GM03348 (cell line): ENCODE data around the gene CANT1.
"Not testable (repeated sequence)": the region's sequence is repeated elsewhere in the genome, so short reads cannot be mapped to it uniquely, and the experiment has no call there.

Experiments used
- DNase-seq: peaks from one replicate; pipeline ENCODE4 v3.0.0; 2012; ENCODE audit warnings: low spot score

The CANT1 gene

DNA sequence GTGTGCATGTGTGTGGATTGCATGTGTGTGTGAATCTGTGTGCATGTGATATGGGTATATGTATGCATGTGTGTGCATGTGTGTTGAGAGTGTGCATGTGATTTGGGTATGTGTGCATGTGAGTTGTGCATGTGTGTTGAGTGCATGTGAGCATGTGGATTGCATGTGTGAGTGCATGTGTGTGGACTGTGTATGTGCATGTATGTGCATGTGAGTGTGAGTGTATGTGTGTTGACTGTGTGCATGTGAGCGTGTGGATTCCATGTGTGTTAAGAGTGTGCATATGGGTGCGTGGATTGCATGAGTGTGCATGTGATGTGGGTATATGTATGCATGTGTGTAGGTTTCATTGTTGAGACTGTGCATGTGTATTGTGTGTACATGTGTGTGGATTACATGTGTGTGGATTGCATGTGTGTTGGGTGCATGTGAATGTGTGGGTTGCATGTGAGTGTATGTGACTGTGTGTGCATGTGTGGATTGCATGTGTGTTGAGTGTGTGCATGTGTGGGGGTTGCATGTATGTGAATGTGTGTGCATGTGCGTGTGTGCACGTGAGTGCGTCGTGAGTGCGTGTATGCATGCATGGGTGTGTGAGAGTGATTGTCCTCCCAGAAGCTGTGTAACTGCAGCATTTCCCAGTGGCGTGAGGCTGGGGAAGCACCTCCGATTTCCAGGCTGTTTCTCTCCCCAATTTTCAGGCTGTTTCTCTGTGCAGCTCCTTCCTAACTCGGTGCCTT is 33.8 kb upstream of the CANT1 start:
- DNase-seq = no peak

DNA sequence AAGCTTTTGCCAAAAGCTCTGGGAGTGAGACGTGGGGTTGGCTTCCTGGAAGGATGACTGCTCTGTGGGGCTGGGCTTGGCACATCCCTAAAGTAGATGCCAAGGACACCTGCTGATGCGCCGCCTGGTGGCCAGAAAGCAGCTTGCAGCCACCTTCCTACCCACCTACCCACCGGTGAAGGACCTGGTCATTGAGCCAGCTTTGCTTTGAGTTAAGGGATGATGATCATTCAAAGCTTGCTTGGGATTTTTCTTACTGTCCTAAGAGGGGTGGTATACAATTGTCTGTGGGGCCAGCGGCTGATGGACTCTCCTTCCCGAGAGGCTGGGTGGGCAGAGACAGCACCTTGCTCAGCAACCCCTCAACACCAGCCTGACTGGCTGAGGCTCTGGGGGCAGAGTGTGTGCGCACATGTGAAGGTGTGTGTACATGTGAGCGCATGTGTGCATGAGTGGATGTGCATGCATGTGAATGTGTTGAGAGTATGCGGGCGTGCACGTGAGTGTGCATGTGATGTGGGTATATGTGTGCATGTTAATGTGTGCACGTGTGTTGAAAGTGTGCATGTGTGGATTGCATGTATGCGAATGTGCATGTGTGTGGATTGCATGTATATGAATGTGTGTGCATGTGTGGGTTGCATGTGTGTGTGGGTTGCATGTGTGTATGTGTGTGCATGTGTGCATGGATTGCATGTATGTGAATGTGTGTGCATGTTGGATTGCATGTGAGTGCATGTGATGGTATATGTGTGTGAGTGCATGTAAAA is 33.0 kb upstream of the CANT1 start:
- peak; percentile 79 for DNase-seq

DNA sequence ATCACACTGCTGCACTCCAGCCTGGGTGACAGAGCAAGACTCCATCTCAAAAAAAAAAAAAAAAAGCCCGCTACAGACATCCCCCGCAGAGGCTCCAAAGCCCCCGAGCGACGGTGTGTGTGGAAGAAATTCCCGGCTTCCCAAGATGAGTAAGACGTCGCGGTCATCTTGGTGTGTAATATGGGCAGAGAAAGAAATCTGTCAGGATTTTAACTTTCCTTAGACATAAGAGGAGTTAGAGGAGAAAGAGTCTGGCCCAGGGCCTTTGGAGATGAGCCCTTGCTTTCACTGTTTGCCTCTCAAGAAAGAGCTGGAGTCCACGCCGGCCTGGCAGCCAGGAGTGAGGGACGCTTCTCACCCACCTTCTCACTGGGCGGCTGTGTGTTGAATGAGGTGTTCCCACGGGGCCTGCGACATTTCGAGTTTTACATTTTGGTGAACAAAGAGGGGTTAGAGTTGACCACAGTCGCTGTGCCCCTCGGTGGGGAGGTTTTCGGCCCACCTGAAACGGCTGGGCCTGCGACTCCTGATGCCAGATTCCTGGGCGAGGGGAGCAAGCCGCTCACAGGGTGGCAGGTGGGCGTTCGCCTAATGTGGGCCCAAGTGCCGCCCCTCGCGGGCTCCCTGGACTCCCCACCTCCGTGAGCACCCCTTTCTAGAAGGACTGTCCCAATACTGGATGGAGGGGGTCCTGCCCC is 32.3 kb upstream of the CANT1 start:
- no peak for DNase-seq

DNA sequence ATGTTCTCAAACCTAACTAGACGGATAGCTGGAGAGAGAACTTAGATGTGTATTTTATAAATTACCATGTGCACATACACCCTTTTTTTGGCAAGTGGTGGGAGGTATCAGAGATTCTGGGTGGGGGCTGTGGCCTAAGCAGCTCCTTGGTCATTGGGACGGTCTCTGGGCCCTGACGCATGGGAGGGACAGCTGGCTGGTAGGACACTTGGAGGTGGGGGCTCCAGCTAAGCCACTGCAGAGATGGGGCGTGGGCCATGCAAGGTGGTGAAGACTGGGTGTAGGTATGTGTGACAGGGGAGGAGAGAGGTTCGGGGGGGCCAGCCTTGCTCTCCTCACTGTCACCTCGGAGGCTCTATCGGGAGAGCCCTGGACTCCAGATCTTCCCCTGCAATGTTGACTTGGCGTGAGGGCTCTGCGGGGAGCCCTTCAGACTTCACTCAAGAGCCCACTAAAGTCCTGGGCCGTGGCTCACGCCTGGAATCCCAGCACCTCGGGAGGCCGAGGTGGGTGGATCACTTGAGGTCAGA is 31.5 kb upstream of the CANT1 start:
- DNase-seq = no peak

DNA sequence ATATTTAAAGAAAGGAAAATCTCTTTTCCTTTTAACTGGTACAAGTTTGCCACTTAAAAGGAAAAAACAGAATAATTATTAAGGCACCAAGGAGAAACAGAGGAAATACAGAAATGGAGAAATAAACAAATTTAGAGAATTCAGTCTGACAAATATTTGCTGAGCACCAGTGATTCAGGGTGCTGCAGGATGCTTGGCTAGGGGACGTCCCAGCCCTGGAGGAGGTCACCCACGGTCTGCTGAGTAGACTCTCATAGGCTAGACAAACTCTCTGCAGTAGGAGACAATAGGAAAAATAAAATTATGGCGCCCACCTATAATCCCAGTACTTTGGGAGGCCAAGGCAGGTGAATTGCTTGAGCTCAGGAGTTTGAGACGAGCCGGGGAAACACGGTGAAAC is 30.3 kb upstream of the CANT1 start:
- DNase-seq = no peak

DNA sequence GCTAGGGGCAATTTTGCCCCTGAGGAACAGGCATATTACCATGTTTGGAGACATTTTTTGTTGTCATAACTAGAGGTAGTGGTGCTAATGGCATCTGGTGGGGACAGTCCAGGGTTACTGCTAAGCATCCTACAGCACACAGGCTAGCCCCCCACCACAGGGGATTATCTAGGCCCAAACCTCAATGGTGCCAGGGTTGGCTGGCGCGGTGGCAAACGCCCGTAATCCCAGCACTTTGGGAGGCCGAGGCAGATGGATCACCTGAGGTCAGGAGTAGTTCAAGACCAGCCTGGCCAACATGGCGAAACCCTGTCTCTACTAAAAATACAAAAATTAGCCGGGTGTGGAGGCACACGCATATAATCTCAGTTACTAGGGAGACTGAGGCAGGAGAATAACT is 29.6 kb upstream of the CANT1 start:
- no peak for DNase-seq

DNA sequence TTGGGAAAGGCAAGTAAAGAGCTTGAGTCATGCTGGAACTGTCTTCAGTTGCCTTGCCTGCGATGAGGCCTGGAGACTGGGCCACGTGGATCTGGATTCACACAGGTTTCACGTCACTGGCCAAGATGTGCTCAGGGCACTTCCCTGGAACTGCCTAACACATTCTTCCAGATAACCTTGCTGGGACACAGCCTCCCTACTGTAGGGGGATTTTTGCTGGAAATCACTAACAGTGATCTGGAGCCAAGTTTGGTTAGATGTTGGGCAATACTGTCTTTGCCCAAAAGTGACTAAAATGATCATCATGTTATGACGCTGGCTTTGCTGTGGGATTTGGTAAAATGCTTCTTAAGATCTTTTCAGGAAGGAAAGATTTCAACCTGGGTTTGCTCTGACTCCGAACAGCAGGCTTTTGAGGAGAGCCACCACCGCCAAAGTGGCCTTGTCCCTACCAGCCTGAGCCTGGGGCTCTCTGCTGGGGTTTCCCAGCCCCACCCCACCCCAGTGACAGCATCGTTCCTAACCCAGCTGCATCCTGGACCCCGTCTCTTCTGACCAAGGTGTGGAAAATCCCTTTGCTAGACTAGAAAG is 29.1 kb upstream of the CANT1 start:
- peak; percentile 89 for DNase-seq

DNA sequence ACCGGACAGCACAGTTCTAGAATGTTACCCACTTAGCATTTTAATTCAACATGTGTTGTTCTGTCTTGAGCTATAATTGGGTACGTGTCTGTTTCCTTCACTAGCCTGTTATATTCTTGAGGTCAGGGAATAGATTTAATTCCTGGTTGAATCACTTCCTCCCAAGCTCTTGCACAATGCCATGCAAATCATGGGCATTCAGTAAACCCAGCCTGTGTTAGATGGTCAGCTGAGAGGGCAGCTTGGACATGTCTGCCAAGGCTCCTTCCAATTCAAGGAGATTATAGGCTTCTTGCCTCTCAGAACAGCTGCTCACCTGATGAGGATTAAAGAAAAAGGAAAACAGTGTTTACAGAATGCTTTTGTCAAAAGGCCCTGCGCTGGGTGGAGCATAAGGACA is 27.0 kb upstream of the CANT1 start:
- peak; percentile 88 for DNase-seq

DNA sequence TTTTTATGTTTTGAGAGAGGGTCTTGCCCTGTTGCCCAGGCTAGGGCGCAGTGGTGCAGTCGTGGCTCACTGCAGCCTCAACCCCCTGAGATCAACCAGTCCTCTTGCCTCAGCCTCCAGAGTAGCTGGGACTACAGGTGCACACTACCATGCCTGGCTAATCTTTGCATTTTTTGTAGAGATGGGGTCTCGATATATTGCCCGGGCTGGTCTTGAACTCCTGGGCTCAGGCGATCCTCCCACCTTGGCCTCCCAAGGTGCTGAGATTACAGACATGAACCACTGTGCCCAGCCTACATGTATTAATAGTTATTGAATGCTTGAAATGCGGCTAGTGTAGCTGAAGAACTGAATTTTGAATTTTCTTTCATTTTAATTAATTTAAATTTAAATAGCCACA is 26.6 kb upstream of the CANT1 start:
- DNase-seq = no peak

DNA sequence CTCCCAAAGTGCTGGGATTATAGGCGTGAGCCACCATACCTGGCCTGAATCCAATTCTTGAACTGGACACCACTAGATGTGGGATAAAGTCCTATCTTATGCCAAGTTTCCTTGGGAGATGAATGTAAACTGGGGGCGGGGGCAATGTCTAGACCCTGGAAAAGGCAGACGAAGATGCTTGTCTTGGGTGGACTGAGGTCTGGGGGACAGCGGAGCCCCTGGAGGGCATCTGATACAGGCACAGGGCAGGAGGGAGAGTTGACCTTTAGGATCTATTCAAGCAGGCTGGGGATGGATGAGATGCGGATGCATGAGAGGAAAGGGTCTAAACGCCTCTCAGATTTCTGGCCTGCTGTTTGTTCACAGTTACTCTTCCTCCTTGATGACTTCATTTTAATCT is 26.1 kb upstream of the CANT1 start:
- no peak for DNase-seq

DNA sequence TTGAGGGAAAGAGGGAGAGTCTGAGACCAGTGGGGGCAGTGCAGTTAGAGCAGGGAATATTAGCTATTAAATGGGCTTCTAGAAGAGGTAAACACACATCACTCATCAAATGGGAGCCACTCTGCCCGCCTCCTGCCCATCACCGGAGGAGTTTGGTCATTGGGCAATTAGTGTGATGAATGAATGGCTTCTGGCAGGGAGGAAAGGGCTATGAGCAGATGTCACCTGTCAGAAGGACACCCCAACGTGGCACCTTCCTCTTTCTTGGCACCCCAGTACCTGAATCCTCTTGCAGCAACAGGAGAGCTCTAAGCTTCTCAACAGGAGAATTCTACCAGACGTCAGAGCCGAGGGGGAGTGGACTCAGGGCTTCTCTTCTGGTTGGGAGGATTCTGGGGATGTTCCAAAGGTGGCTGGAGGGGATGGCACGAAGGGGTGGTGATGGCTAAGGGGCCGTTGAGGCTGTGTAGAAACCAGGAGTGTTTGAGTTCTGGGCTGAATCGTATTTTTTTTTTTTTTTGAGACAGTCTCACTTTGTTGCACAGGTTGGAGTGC is 25.4 kb upstream of the CANT1 start:
- DNase-seq = no peak

DNA sequence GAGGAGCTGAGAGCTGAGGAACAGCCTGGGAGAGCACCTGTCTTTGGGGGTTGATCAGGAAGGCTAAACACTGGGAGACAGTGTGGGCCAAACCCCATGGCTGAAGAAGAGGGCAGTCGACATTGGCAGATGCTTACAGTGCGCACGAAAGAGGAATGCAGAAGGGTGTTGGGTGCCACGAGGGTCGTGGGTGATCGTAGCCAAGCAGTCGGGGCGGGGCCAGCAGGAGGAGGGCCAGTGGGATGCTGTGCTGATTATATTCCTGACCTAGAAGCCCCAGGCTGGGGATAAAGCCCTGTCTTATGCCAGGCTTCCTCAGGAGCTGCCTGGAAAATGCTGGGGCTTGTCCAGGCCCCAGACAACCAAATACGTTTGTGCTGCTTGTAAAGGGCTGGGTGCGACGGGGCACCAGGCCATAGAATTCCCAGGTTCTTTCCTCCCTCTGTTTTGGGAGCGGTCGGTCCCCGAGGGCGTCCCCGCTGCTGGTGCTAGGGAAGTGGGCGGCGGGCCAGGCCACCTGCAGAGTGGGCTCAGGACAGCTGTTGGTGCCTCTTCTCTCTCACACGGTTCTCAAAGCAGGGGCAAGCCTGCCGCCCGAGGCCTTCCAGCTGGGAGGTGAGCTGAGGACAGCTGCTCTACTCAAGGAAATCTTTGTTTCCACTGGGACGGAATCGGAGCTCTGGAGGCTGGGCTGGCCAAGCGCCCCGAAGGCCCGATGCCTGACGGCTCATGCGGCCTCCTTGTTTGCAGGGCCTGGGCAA is 24.4 kb upstream of the CANT1 start:
- no peak for DNase-seq

DNA sequence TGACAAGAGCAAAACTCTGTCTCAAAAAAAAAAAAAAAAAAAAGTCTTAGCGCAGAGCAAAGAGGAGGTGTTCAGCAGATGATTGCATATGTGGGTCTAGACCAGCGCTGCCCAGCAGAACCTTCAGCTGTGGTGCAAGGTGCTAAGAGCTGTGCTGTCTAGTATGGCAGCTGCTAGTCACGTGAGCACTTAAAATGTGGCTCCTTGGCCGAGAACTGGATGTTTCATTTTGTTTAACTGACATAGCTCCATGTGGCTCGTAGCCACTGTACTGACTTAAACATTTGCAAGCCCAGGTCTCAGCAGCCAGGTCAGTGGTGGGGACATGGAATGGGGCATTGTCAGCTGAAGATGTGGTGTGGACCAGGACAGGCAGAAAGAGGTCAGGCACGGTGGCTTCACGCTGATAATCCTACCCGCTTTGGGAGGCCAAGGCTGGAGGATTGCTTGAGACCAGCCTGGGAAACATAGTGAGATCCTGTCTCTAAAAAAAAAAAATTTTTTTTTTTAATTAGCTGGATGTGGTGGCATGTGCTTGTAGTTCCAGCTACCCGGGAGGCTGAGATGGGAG is 23.6 kb upstream of the CANT1 start:
- DNase-seq = no peak

DNA sequence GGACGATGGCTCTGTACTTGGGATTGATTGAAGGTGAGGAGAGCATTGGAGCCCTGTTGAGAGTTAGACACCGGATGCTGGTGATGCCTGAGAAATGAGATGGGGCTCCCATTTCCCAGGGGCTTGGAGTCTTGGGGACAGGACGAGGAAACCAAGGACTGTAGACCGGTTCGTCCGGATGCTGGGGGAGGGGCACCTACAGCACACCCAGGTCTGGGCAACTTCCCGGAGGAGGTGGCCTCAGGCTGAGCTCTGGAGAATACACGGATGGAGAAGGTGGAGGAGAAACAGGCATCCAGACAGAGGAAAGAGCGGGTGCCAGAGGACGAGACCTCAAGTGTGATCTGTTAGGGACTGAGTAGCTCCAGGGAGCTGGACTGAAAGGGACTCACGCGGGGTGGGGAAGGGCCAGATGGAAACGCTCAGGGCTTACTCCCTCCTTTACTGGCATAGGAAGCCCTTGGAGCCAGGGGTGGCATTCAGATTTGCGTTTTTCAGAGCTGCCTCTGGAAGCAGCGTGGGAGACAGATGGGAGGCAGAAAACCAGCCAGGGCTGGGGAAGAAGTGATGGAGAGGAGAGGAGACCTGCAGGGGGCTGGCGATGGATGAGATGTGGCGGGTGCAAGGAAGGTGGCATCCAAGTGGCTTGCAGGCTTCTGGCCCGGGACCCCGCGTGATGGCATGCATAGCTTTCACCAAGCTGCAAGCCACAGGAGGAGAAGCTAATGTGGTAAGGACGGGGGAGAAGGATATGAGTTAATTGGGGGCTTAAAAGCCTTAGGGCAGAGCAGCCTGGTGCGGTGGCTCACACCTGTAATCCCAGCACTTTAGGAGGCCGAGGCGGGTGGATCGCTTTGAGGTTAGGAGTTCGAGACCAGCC is 22.7 kb upstream of the CANT1 start:
- peak; percentile 15 for DNase-seq

DNA sequence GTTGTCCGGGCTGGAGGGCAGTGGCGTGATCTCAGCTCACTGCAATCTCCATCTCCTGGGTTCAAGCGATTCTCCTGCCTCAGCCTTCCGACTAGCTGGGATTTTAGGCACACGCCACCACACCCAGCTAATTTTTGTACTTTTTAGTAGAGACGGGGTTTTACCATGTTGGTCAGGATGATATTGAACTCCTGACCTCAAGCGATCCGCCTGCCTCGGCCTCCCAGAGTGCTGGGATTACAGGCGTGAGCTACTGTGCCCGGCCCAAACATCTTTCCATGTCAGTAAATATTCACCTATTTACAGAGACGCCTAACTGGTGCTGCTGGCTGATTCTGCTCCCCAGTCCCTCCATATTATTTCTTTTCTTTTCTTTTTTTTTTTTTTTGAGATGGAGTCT is 21.1 kb upstream of the CANT1 start:
- not testable (repeated sequence) for DNase-seq

DNA sequence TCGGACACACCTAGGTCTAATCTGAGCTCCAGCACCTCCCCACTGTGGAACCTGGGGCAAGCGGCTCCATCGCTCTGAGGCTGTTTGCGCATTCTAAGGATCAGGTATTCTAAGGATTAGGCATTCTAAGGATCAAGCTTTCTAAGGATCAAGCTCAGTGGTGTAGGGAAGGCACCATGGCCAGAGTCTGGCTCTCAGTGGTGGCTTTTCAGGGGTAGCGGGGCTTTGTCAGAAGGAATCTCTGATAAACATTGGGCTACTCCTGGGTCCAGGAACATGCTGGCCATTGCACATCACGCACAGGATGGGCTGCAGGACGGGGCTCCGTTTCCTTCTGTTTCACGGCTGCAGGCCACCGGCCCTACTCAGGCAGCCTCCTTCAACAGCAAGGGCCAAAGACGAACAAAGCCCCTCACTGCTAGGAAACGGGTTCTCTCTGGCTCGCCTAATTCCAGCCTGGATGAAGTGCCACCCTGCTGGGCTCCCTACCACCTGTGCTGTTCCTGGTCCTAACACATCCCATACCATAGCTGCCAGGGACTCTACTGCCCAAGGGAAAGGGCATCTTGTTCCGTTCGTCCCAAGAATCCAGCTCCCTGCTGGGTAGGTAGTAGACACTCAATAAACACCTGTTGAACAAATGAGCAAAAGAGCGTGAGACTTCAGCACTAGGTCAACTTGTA is 19.9 kb upstream of the CANT1 start:
- no peak for DNase-seq

DNA sequence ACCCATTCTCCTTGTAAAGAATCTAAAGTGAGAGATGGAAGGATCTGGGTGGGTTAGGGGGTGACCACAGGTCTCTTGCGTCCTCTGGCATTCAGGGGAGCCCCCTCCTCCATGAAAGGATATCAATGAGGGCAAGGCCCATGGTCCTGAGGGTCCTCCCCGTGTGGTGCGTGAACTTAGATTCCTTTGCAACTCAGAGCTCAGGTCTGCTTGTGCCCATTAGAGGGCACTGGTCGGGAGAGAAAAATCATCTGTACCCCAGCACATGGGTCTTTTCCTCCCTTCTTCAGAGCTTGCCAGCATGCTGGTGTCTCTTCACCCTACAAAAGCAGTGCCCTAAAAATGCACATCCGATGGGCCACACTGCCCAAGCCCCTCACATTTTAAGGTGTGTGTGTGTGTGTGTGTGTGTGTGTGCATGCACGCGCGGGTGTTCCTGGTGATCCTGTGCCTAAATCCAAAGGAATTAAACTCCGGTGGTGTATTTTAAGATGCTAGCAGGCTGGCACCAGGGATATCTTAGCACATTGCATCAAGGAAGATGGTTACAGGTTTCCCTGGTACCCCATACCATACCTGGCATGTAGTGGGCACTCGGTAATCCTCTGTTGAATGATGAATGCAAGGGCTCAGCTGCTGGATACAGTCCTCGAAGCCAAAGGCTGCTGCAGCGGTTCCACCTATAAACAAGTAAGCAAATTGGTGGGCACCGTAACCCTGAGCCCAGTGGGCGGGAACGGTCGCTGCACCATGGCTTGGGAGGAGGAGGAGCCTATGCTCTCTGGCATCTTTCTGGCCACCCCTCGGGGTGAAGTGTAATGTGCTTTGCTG is 19.1 kb upstream of the CANT1 start:
- no peak for DNase-seq

DNA sequence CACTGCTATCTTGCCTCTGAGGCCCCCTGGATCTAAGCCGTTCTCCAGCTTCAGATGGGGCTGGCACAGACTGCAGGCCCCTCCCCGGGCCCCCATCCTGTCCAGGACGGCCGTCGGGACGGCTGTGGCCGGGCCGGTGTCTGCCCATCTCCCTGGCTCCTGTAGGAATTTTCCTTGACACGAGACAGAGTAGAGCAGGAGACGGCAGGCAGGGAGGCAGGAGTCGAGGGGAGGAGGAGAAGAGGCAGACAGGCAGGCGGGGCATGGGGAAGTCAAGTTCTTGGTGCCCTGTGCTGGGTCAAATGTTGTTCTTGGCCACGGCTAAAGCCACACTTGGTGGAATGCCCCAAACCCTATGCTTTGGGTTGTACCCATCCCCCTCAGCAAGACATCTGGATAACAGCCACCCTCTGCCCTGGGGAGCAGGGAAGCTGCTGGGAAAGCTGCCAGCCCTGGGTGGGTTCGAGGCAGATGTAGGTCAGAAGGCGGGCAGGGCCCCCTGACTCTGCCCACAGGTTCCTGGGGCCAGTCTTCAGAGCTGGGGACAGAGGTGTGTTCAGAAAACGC is 18.4 kb upstream of the CANT1 start:
- peak; percentile 38 for DNase-seq
